Gastroesophageal sphincter (tissue), 3 donors: Measurements from ENCODE around the gene CEP89.

Source experiments
- CTCF ChIP-seq, 4 experiments: fragments of 200-600 bp in 2 of 4; fragments of 450-650 bp in 2 of 4; sonication (generic) in 1 of 4; IDR thresholded peaks; one replicate each; pipeline ENCODE4 v1.5.1; 2017 to 2019; ENCODE audit warnings: antibody characterized with exemption in 4 of 4, mild to moderate bottlenecking in 2 of 4, moderate library complexity in 2 of 4
- EP300 ChIP-seq: sonication (generic); formaldehyde crosslinking; IDR thresholded peaks from one replicate; pipeline ENCODE4 v1.6.1; 2017; ENCODE audit warnings: antibody characterized with exemption, mild to moderate bottlenecking
- POLR2A ChIP-seq, 2 donors: fragments of 450-650 bp; IDR thresholded peaks; one replicate each; pipeline ENCODE4 v1.6.1; 2017; ENCODE audit warnings: antibody characterized with exemption in 2 of 2, mild to moderate bottlenecking in 2 of 2, moderate library complexity in 1 of 2
- POLR2AphosphoS5 ChIP-seq: sonication (generic); formaldehyde crosslinking; IDR thresholded peaks from one replicate; pipeline ENCODE4 v1.6.1; 2017; ENCODE audit warnings: antibody characterized with exemption

- TF ChIP-seq POLR2A (IDR thresholded peaks at IDR 0.05) = no peak
- TF ChIP-seq CTCF (IDR thresholded peaks at IDR 0.05) = no peak
- no peak for TF ChIP-seq POLR2AphosphoS5
- TF ChIP-seq EP300 = no peak
Measured at GRCh38 chr19:32877323-32877912, 94.3 kb downstream of the CEP89 start.
